Measurements from ENCODE around the gene OR5I1.
"Not testable (repeated sequence)": the region's sequence is repeated elsewhere in the genome, so short reads cannot be mapped to it uniquely, and the experiment has no call there.

Gene OR5I1

DNA sequence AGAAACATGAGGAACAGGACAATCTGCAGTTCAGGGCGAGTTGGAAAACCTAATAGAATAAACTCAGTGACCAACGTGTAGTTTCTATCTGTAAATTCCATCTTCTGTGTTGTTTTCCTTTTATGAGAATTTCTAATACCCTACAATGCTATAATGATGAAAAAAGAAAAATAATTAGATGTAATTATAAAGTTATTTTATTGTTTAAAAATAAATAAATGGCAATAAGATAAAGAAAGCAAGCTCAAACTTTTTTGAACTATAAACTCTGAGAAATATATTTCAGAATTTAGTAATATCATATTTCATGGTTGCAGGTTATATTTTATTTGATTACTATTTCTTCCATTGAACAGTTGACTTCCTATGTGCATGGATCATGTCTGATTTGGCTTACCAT is at the start of gene OR5I1:
Gene OR5I1, minus strand, starts transcription at position 101 of the 400 bp plus-strand sequence. Its CDS starts 0 bp downstream, at position 101.
- DNase-seq = no peak

DNA sequence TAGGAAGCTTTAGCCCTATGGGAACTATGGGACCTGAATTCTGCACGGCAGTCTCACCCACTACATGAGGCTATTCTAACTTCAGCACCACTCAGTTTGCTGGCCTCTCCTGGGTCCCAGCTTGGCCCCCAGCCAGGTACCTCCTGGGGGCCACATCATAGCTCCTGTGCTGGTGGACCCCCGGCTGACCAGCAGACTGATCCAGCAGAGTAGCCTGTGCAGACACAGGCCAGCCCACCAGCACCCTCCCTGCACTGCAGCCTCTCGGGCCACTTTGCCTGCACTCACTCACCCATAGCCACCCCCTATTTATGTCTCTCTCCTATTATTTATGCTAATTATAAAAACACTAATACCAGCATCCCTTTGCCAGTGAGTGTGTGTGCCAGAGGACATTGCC is 34.7 kb upstream of the OR5I1 start:
- no peak for DNase-seq

DNA sequence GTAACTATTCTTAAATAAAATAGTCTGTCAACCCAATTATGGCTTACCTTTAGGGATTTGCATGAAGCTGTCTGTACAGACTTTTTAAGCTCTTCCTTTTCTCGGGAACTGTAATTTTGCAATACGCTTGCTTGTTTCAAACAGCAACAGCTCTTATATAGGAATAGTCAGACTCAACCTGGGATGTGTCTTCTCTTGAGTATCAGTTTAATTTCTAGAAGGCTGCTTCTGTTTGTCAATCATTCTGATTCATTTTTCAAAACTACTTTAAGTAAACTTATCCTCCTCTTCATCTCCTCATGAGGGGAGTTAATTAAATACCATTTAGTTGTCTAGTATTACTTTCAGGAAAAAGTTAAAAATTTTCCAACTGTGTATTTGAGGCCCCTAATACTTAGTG is 33.6 kb upstream of the OR5I1 start, which contains the start of gene OR10AG1:
Gene OR10AG1, minus strand, starts transcription at position 101 of the 400 bp plus-strand sequence. Its CDS starts 38 bp downstream, at position 63.
- no peak for DNase-seq

GRCh38 chr11:55967914-55968313 is 31.7 kb upstream of the OR5I1 start:
- no peak for DNase-seq

DNA sequence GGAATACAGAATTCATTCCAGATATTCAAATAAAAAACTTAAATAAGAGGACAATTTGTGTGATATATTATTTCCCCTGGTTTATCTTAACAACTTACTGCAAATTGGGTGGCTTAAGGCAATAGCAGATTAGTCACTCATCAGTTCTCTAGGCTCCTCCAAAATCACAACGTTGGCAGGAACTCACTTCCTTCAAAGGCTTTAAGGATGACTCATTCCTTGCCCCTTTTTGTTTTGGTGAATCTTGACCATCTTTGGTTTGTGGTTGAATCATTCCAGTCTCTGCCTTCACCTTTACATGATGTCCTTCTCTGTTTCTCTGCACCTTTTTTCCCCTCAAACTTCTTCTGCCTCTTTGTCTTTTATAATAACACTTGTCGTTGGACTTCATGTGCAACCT is 30.2 kb upstream of the OR5I1 start:
- no peak for DNase-seq

- no peak for DNase-seq
Observed at GRCh38 chr11:55956521-55956920, 20.3 kb upstream of the OR5I1 start.

DNA sequence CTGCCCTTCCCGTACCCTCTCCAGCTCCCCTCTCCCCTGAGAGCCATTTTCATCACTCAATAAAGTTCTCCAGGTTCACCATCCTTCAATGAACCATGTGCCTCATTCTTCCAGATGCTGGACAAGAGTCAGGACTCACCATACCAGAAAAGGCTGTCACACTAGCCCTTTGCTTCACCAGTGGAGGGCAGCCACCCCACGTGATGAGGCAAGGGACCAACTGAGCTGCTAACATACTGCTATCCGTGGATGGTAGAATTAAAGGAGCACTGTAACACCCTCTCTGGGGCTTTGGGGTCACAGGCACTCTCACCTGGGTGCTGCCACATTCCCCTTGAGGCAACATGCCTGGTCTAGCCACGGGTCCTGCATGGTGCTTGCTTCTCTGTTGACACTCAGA is 13.1 kb upstream of the OR5I1 start:
- DNase-seq = no peak

GRCh38 chr11:55942785-55943392 is 6.7 kb upstream of the OR5I1 start:
- peak; percentile 3 for DNase-seq

DNA sequence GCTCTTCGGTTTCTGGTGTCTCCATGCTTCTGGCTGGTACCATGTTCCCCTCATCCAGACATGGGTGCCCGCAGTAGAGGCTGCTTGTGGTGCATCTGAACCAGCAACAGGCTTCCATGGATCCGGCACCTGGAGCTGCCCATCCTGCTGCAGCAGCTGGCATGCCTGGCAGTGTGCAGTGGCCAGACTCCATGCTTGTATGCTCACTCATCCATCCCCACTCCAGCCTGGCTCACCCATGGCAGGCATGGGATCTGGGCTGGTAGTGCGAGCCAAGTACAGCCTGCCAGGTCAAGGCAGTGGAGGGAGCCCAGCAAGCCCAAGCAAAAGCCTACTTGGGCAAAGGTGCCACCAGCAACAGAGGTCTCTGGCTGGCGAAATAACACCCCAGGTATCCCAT is 15.7 kb downstream of the OR5I1 start:
- no peak for DNase-seq

DNA sequence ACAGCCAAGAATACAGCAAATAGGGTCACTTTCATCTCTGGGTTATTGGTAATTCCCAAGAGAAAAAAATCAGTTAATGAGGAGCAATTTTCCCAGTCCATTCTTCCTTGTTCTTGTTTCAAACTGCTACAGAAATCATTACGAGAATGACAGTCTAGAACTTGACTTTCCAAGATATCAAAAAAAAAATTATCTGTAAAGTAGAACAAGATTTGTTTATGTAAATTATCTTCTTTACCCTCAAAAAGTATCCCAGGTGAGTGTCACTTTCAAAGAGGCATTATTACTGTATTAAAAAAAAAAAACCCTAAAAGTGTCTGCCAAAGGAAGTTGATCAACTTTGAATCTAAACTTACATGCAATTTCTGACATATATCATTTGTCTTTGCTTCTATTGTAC is 21.7 kb downstream of the OR5I1 start, which contains the start of gene OR5W2:
Gene OR5W2, minus strand, starts transcription at position 101 of the 400 bp plus-strand sequence. Its CDS starts 0 bp downstream, at position 101.
- no peak for DNase-seq

GRCh38 chr11:55902308-55902707 is 33.9 kb downstream of the OR5I1 start:
- no peak for DNase-seq

DNA sequence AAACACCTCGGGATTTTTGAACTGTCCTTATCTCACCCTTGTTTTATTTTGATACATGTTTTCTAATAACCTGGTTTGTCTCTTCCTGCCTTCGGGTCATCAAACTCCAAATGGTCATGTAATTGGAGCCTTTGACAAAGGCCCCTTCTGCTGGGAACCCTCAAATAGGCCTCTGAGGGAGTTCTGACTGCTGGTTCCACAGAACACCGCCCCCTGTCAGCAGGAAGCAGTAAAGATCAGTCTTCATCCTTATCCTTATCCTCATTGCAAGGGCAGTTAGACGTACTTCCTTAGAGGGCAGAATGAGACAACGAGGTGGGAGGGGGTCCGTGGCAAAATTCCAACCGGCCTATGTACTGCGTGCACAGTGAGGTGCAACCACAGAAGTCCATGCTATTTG is 41.0 kb downstream of the OR5I1 start:
- no peak for DNase-seq

DNA sequence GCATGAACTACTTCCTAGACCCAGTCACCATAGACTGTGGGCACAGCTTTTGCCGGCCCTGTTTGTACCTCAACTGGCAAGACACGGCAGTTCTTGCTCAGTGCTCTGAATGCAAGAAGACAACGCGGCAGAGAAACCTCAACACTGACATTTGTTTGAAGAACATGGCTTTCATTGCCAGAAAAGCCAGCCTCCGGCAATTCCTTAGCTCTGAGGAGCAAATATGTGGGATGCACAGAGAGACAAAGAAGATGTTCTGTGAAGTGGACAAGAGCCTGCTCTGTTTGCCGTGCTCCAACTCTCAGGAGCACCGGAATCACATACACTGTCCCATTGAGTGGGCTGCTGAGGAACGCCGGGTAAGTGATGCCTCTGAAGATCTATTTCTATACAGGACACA is 50.7 kb downstream of the OR5I1 start:
- DNase-seq = not testable (repeated sequence)

All from fibroblast of skin of right biceps (primary cell).